OCI-LY7 (cell line): ENCODE measurements around the gene NGF.
"Not testable (repeated sequence)": the region's sequence is repeated elsewhere in the genome, so short reads cannot be mapped to it uniquely, and the experiment has no call there.

Source experiments
- CTCF ChIP-seq: fragments of 200-600 bp; sonication (generic); conservative IDR thresholded peaks from 2 replicates; pipeline ENCODE4 v1.5.1; 2014; ENCODE audit warnings: mild to moderate bottlenecking, antibody characterized with exemption, low read length, moderate library complexity, mixed read lengths
- EZH2phosphoT487 ChIP-seq: fragments of 200-600 bp; sonication (generic); IDR thresholded peaks from 2 replicates; pipeline ENCODE4 v1.6.1; 2018; ENCODE audit warnings: low read depth, borderline replicate concordance, mild to moderate bottlenecking, mixed run types, antibody characterized with exemption, low read length, moderate library complexity, mixed read lengths

DNA sequence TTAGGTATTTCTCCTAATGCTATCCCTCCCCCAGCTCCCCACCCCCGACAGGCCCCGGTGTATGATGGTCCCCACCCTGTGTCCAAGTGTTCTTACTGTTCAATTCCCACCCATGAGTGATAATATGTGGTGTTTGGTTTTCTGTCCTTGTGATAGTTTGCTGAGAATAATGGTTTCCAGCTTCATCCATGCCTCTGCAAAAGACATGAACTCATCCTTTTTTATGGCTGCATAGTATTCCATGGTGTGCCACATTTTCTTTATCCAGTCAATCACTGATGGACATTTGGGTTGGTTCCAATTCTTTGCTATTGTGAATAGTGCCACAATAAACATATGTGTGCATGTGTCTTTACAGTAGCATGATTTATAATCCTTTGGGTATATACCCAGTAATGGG is 45.4 kb upstream of the NGF start:
- not testable (repeated sequence) for TF ChIP-seq CTCF, EZH2phosphoT487
